Astrocyte (in vitro differentiated cells and primary cell): ENCODE data around the gene PRR22. TPM values are rescaled to one million over a fixed set of nuclear protein-coding genes. Genes with fewer than 3 reads are reported as not detected.

Source experiments
- DNase-seq: peaks from one replicate; pipeline ENCODE4 v3.0.0-alpha.2; 2010; ENCODE audit warnings: low read depth
- FAIRE-seq: peaks from 2 replicates; lab custom pipeline; 2011; peaks lifted over from hg19 to GRCh38; lab: Jason Lieb, UNC
- H2AFZ ChIP-seq: 2 replicates; pipeline ENCODE4 v1.6.0; 2012; ENCODE audit warnings: low read depth, low read length, inconsistent platforms
- H3K27ac ChIP-seq: 2 replicates; pipeline ENCODE4 v1.5.1; 2011; ENCODE audit warnings: low read depth, low read length, inconsistent platforms
- H3K27me3 ChIP-seq: 2 replicates; pipeline ENCODE4 v1.6.0; 2011; ENCODE audit warnings: low read length, inconsistent platforms; ENCODE audit not compliant: insufficient read depth
- H3K36me3 ChIP-seq: 2 replicates; pipeline ENCODE4 v1.5.1; 2011; ENCODE audit warnings: low read length, inconsistent platforms; ENCODE audit not compliant: insufficient read depth
- H3K4me1 ChIP-seq: 2 replicates; pipeline ENCODE4 v1.5.1; 2011; ENCODE audit warnings: low read length, inconsistent platforms; ENCODE audit not compliant: insufficient read depth
- H3K4me2 ChIP-seq: 2 replicates; pipeline ENCODE4 v1.6.0; 2012; ENCODE audit warnings: low read length, inconsistent platforms
- H3K4me3 ChIP-seq: 2 replicates; pipeline ENCODE4 v1.5.1; 2011; ENCODE audit warnings: low read depth, mild to moderate bottlenecking, low read length, inconsistent platforms; ENCODE audit not compliant: insufficient read depth
- H3K79me2 ChIP-seq: 2 replicates; pipeline ENCODE4 v1.6.0; 2012; ENCODE audit warnings: mild to moderate bottlenecking, low read length, inconsistent platforms; ENCODE audit not compliant: insufficient read depth
- H3K9ac ChIP-seq: 2 replicates; pipeline ENCODE4 v1.6.0; 2012; ENCODE audit warnings: mild to moderate bottlenecking, low read length, inconsistent platforms
- H3K9me3 ChIP-seq: 2 replicates; pipeline ENCODE4 v1.5.1; 2012; ENCODE audit warnings: low read depth, mild to moderate bottlenecking, low read length, inconsistent platforms; ENCODE audit not compliant: insufficient read depth
- H4K20me1 ChIP-seq: 2 replicates; pipeline ENCODE4 v1.6.0; 2012; ENCODE audit warnings: low read length, inconsistent platforms; ENCODE audit not compliant: insufficient read depth
- H3K27ac Mint-ChIP-seq: one replicate; pipeline ENCODE4 v1.8.0; 2021; ENCODE audit warnings: mild to moderate bottlenecking, mixed read lengths; ENCODE audit not compliant: unreplicated experiment
- H3K27me3 Mint-ChIP-seq: one replicate; pipeline ENCODE4 v1.8.0; 2021; ENCODE audit warnings: low read depth, mixed read lengths; ENCODE audit not compliant: unreplicated experiment
- H3K36me3 Mint-ChIP-seq: one replicate; pipeline ENCODE4 v1.8.0; 2021; ENCODE audit warnings: low read depth, mixed read lengths; ENCODE audit not compliant: unreplicated experiment
- H3K4me1 Mint-ChIP-seq: one replicate; pipeline ENCODE4 v1.8.0; 2021; ENCODE audit warnings: low read depth, mixed read lengths; ENCODE audit not compliant: unreplicated experiment
- H3K4me3 Mint-ChIP-seq: one replicate; pipeline ENCODE4 v1.8.0; 2021; ENCODE audit warnings: mild to moderate bottlenecking, moderate library complexity, mixed read lengths; ENCODE audit not compliant: unreplicated experiment
- H3K9me3 Mint-ChIP-seq: one replicate; pipeline ENCODE4 v1.8.0; 2021; ENCODE audit warnings: mild to moderate bottlenecking, mixed read lengths; ENCODE audit not compliant: unreplicated experiment
- CTCF ChIP-seq: IDR thresholded peaks from 2 replicates; pipeline ENCODE4 v1.5.1; 2011; ENCODE audit warnings: low read depth, mild to moderate bottlenecking, inconsistent platforms, low read length, moderate library complexity; ENCODE audit not compliant: insufficient read depth
- EZH2 ChIP-seq: IDR thresholded peaks from 2 replicates; pipeline ENCODE4 v1.6.1; 2012; ENCODE audit warnings: mild to moderate bottlenecking, low read length, inconsistent platforms; ENCODE audit not compliant: insufficient read depth
- total RNA-seq: library from RNA; stranded (reverse); gene quantifications from 2 replicates; pipeline ENCODE4 v1.2.1, GENCODE V29; 2021

The PRR22 gene
- total RNA-seq, 1 donor from 2014 or later, result 2.4 TPM

- no peak overlapping the region for H3K27ac Mint-ChIP-seq
These were observed 23.7 kb upstream of the PRR22 start for GRCh38 chr19:5808120-5808816.

GRCh38 chr19:5806905-5807304, 22.4 kb upstream of the PRR22 start:
- Mint-ChIP-seq H3K4me1 (no peaks in the 10 kb centered on the region), H3K9me3 (no peaks in the 10 kb centered on the region), H3K27ac (no peak overlapping the region), H3K36me3 (no peaks in the 10 kb centered on the region), H3K4me3 (no peak overlapping the region), H3K27me3 (peaks cover 34% of the 10 kb centered on the region)
- DNase-seq (no peak), FAIRE-seq (no peak)
- Histone ChIP-seq H3K9me3 (no peaks in the 10 kb centered on the region), H3K36me3 (no peaks in the 10 kb centered on the region), H4K20me1 (no peaks in the 10 kb centered on the region), H3K4me2 (no peak overlapping the region), H3K4me1 (peaks cover 5% of the 10 kb centered on the region), H3K27me3 (peaks cover 18% of the 10 kb centered on the region), H3K79me2 (no peaks in the 10 kb centered on the region), H3K9ac (no peak overlapping the region), H3K4me3 (no peak overlapping the region), H2AFZ (no peak overlapping the region), H3K27ac (no peak overlapping the region)
- TF ChIP-seq CTCF (no peak), EZH2 (no peak)

More at GRCh38 chr19:5808120-5808816, 23.7 kb upstream of the PRR22 start:
- Histone ChIP-seq H3K4me3 (no peak overlapping the region), H3K79me2 (no peaks in the 10 kb centered on the region), H3K9ac (no peak overlapping the region), H3K4me1 (peaks cover 5% of the 10 kb centered on the region), H3K27me3 (peaks cover 16% of the 10 kb centered on the region), H2AFZ (no peak overlapping the region), H3K27ac (no peak overlapping the region), H4K20me1 (no peaks in the 10 kb centered on the region), H3K4me2 (no peak overlapping the region), H3K36me3 (no peaks in the 10 kb centered on the region), H3K9me3 (no peaks in the 10 kb centered on the region)
- Mint-ChIP-seq H3K27me3 (peaks cover 27% of the 10 kb centered on the region), H3K36me3 (no peaks in the 10 kb centered on the region), H3K4me3 (no peak overlapping the region), H3K4me1 (no peaks in the 10 kb centered on the region), H3K9me3 (no peaks in the 10 kb centered on the region)
- TF ChIP-seq CTCF, result no peak
- no peak for TF ChIP-seq EZH2
- FAIRE-seq (no peak), DNase-seq (no peak)

GRCh38 chr19:5806133-5806489, 21.6 kb upstream of the PRR22 start:
- FAIRE-seq (no peak), DNase-seq (no peak)
- no peaks in the 10 kb centered on the region for H3K4me1 Mint-ChIP-seq
- peaks cover 37% of the 10 kb centered on the region for H3K27me3 Mint-ChIP-seq
- Histone ChIP-seq H3K79me2 (no peaks in the 10 kb centered on the region), H3K36me3 (no peaks in the 10 kb centered on the region), H3K9me3 (no peaks in the 10 kb centered on the region), H3K9ac (no peak overlapping the region), H4K20me1 (no peaks in the 10 kb centered on the region), H3K4me2 (no peak overlapping the region), H3K4me3 (no peak overlapping the region), H3K27me3 (peaks cover 20% of the 10 kb centered on the region), H3K4me1 (peaks cover 5% of the 10 kb centered on the region), H2AFZ (no peak overlapping the region), H3K27ac (no peak overlapping the region)
- no peaks in the 10 kb centered on the region for H3K9me3 Mint-ChIP-seq
- TF ChIP-seq EZH2, result no peak
- TF ChIP-seq CTCF, result no peak
- H3K27ac Mint-ChIP-seq, result no peak overlapping the region
- H3K4me3 Mint-ChIP-seq, result no peak overlapping the region
- H3K36me3 Mint-ChIP-seq, result no peaks in the 10 kb centered on the region
